ENCODE measurements around the gene MAPK9. TPM values are rescaled to one million over a fixed set of nuclear protein-coding genes. Genes with fewer than 3 reads are reported as not detected.
A peak's percentile ranks its signal among the peaks of the same experiment; 100 is the strongest.

The MAPK9 gene
- total and polyA plus RNA-seq, 7 donors, result 20.5 to 45.7 (median 39.5) TPM

DNA sequence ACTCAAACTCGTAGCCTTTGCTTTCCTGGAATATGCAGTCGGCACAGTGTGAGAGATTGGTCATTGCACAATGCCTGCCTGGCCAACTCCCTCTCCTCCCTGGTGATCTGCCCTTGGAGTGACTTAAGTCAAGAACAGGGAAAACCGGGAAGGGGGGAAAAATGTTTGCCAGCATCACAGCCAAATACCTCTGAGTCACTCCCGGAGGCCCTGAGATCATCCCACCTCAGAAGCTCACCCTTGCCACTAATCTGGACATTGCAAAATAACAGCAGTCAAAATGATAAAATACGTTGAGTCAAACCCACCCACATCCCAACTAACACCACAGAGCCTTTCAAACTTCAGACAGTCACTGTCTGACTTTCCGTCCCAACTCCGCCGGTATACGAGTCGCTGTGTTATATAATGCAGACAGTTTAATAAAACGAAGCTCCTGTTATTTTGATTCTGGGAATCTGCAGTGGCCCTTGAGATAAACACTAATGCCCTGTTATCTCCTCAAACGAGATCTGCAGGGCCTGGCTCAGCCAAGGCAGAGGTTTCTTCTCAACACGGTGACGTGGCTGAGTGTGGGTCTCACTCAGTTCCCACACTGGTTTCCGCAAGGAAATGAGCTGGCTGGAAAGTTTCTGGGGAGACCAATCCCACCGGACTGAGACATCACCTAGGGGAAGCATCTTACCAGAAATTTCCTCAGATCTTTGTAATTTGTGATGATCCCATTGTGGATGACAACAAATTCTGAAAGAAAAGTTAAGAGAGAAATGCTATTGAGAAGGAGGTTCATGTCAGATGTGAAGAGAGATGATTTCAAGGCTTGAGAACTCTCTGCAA is 39.1 kb upstream of the MAPK9 start:
- Histone ChIP-seq H3K36me3 (peaks cover 0 to 16% (median 6%) of the 10 kb centered on the region in 4 donors), H3K4me1 (peaks cover 0 to 20% (median 12%) of the 10 kb centered on the region in 4 donors), H3K9me3 (no peaks in the 10 kb centered on the region), H3K4me3 (no peak overlapping the region), H3K27ac (peak overlapping the region; percentile 49 to 69 (median 63)), H3K27me3 (no peaks in the 10 kb centered on the region)
- DNase-seq, result peak; percentile 94
- WGBS, 2 donors, result 66% methylated on average over 16 of the region's 16 CpGs
- intact Hi-C loops (cut with DNase I), result no loop called here
- TF ChIP-seq, protein P1, sequence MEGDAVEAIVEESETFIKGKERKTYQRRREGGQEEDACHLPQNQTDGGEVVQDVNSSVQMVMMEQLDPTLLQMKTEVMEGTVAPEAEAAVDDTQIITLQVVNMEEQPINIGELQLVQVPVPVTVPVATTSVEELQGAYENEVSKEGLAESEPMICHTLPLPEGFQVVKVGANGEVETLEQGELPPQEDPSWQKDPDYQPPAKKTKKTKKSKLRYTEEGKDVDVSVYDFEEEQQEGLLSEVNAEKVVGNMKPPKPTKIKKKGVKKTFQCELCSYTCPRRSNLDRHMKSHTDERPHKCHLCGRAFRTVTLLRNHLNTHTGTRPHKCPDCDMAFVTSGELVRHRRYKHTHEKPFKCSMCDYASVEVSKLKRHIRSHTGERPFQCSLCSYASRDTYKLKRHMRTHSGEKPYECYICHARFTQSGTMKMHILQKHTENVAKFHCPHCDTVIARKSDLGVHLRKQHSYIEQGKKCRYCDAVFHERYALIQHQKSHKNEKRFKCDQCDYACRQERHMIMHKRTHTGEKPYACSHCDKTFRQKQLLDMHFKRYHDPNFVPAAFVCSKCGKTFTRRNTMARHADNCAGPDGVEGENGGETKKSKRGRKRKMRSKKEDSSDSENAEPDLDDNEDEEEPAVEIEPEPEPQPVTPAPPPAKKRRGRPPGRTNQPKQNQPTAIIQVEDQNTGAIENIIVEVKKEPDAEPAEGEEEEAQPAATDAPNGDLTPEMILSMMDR (IDR thresholded peaks at IDR 0.05), result no peak
- TF ChIP-seq POLR2AphosphoS5 (IDR thresholded peaks at IDR 0.05), result peak in 3 of 4 donors; percentile 39 to 69 (median 52)

DNA sequence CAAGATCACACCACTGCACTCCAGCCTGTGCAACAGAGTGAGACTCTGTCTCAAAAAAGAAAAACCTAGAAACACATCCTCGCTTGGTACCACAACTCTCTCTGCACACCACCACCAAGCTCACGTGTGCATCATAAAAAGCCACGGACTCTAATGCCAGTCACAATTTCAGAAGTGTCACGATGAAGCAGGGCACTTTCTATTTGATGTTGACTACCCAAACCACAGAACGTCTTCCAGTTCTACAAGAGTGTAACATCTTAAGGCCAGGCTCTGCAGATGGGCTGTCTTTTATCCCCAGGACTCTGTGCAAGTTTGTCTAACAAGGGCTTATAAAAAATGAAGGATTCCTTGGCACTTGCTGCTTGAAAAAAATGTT is 38.4 kb upstream of the MAPK9 start:
- H3K27ac ChIP-seq, result peak overlapping the region; percentile 22 to 69 (median 62)
- no peaks in the 10 kb centered on the region for H3K9me3 ChIP-seq
- H3K36me3 ChIP-seq, result peaks cover 0 to 16% (median 4%) of the 10 kb centered on the region in 4 donors
- H3K4me1 ChIP-seq, result peaks cover 0 to 17% (median 11%) of the 10 kb centered on the region in 4 donors
- intact Hi-C loops (cut with DNase I), result no loop called here
- no peak for DNase-seq
- no peak overlapping the region for H3K4me3 ChIP-seq
- H3K27me3 ChIP-seq, result no peaks in the 10 kb centered on the region
- no peak for TF ChIP-seq POLR2AphosphoS5 (IDR thresholded peaks at IDR 0.05)
- TF ChIP-seq, protein P1 (IDR thresholded peaks at IDR 0.05), result no peak
- TF ChIP-seq EP300 (IDR thresholded peaks at IDR 0.05), result no peak
- no peak for TF ChIP-seq POLR2A (IDR thresholded peaks at IDR 0.05)
- WGBS, 2 donors, result 75% methylated on average over 5 of the region's 5 CpGs

DNA sequence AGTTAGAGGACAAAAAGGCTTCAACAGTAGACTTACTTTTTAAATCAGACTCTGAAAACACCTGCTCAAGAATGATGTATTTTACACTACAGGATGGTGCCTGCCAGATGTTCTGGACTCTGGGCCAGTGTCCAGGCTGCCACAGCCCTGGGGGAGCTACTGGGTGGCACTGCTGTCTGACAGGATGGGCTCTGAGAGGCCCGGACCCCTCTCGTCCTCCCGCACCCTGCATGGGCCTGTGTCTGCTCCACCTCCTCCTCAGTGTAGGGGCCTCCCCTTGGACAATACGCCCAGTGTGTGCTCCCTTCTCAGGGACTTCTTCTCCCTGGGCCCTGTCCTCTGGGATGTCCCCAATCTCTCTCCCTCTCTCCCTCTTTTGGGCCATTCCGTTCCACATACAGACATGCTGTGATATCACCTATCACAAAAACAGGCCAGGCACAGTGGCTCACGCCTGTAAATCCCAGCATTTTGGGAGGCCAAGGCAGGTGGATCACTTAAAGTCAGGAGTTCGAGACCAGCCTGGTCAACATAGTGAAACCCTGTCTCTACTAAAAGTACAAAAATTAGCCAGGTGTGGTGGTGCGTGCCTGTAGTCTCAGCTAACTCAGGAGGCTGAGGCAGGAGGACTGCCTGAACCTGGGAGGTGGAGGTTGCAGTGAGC is 37.9 kb upstream of the MAPK9 start:
- 87 to 93% methylated on average over 8 of the region's 8 CpGs for WGBS, 2 donors
- H3K27ac ChIP-seq, result peak overlapping the region; percentile 22 to 69 (median 62)
- H3K27me3 ChIP-seq, result no peaks in the 10 kb centered on the region
- intact Hi-C loops (cut with DNase I), result loop anchor here (5.0 kb wide), 1 partner anchor 202 kb away; no protein-coding TSS in a partner anchor
- peaks cover 0 to 16% (median 1%) of the 10 kb centered on the region in 4 donors for H3K36me3 ChIP-seq
- H3K4me1 ChIP-seq, result peaks cover 0 to 17% (median 11%) of the 10 kb centered on the region in 4 donors
- peak; percentile 46 for DNase-seq
- TF ChIP-seq EP300 (IDR thresholded peaks at IDR 0.05) (no peak), POLR2A (IDR thresholded peaks at IDR 0.05) (no peak), POLR2AphosphoS5 (IDR thresholded peaks at IDR 0.05) (no peak)
- TF ChIP-seq, protein P1 (IDR thresholded peaks at IDR 0.05), result no peak
- no peaks in the 10 kb centered on the region for H3K9me3 ChIP-seq
- H3K4me3 ChIP-seq, result no peak overlapping the region

DNA sequence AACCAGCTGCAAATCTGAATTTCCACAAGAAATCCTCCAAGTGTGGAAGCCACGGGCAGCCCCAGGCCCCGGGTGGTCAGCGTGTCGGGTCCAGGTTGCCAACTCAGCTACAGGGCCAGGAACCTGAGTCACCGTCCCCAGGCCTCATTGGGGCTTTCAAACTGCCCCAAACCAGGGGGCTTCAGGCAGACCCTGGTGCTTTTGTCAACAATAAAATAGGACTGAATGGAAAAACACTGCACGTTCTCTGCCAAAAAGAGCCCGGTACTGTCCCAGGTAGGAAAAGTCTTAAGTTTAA is 37.2 kb upstream of the MAPK9 start:
- TF ChIP-seq EP300 (IDR thresholded peaks at IDR 0.05), result no peak
- TF ChIP-seq POLR2AphosphoS5 (IDR thresholded peaks at IDR 0.05), result no peak
- no peak for TF ChIP-seq POLR2A (IDR thresholded peaks at IDR 0.05)
- TF ChIP-seq, protein P1 (IDR thresholded peaks at IDR 0.05), result no peak
- Histone ChIP-seq H3K4me3 (no peak overlapping the region), H3K9me3 (no peaks in the 10 kb centered on the region), H3K27ac (no peak overlapping the region), H3K4me1 (peaks cover 0 to 17% (median 11%) of the 10 kb centered on the region in 4 donors), H3K36me3 (peaks cover 0 to 15% (median 0%) of the 10 kb centered on the region in 4 donors), H3K27me3 (no peaks in the 10 kb centered on the region)
- DNase-seq, result peak; percentile 58
- 92 to 96% methylated on average over 7 of the region's 7 CpGs for WGBS, 2 donors
- intact Hi-C loops (cut with DNase I), result loop anchor here (5.0 kb wide), 1 partner anchor 202 kb away; no protein-coding TSS in a partner anchor
